Heart right ventricle (tissue), 16 donors: ENCODE data around the gene CETN3. TPM values are rescaled to one million over a fixed set of nuclear protein-coding genes. Genes with fewer than 3 reads are reported as not detected.

Experiments used
- ATAC-seq, 8 donors: fragments of 200-7000 bp; cut with Tn5 transposase; one replicate each; pipeline ENCODE4 v1.9.1; 2020; ENCODE audit warnings: mild to moderate bottlenecking in 8 of 8, moderate library complexity in 8 of 8, moderate number of reproducible peaks in 1 of 8
- DNase-seq, 2 donors: peaks; one replicate each; pipeline ENCODE4 v3.0.0-alpha.2; 2020
- H3K27ac ChIP-seq, 10 donors: fragments of 200-600 bp; sonication (generic) in 2 of 10; one replicate each; pipeline versions ENCODE4 v1.5.0 to v1.8.0; 2020 to 2022; ENCODE audit warnings: mild to moderate bottlenecking in 3 of 10
- H3K27me3 ChIP-seq, 7 donors: fragments of 200-600 bp; one replicate each; pipeline ENCODE4 v1.8.0; 2021 to 2022; ENCODE audit warnings: mild to moderate bottlenecking in 2 of 7
- H3K36me3 ChIP-seq, 9 donors: fragments of 200-600 bp; sonication (generic) in 1 of 9; one replicate each; pipeline versions ENCODE4 v1.5.0 to v1.8.0; 2020 to 2022; ENCODE audit warnings: mild to moderate bottlenecking in 2 of 9
- H3K4me1 ChIP-seq, 9 donors: fragments of 200-600 bp; sonication (generic) in 1 of 9; one replicate each; pipeline versions ENCODE4 v1.5.0 to v1.8.0; 2020 to 2022; ENCODE audit warnings: mild to moderate bottlenecking in 4 of 9
- H3K4me3 ChIP-seq, 10 donors: fragments of 200-600 bp; sonication (generic) in 2 of 10; one replicate each; pipeline versions ENCODE4 v1.5.0 to v1.8.0; 2020 to 2022; ENCODE audit warnings: mild to moderate bottlenecking in 7 of 10, moderate library complexity in 2 of 10
- H3K9me3 ChIP-seq, 11 donors: fragments of 200-600 bp in 10 of 11; sonication (generic) in 2 of 11; one replicate each; pipeline versions ENCODE4 v1.5.0 to v1.8.0; 2013 to 2022; ENCODE audit warnings: mild to moderate bottlenecking in 2 of 11, control low read depth in 1 of 11, moderate library complexity in 1 of 11
- CTCF ChIP-seq, 9 donors: fragments of 200-600 bp; sonication (generic) in 2 of 9; IDR thresholded peaks; one replicate each; pipeline versions ENCODE4 v1.5.0 to v1.8.0; 2021 to 2022; ENCODE audit warnings: antibody characterized with exemption in 9 of 9, mild to moderate bottlenecking in 5 of 9, moderate library complexity in 1 of 9
- WGBS, 2 donors: extraction: QIAGEN DNeasy Blood & Tissue Kit; methylation state at CpG; one replicate each; pipeline ENCODE4 v1.1.7; 2013; ENCODE audit warnings: inconsistent platforms in 1 of 2; 5-methylcytosine and 5-hydroxymethylcytosine counted together
- intact Hi-C, 10 donors: fragments of 100-400 bp; cut with DNase I; formaldehyde crosslinking; loops; one replicate each; pipeline versions ENCODE4 v1.11.1 to v1.14.2; 2022
- polyA plus RNA-seq, 2 donors: library from polyadenylated mRNA; stranded (reverse); fragments of 200-250 nt; gene quantifications; one replicate each; pipeline ENCODE4 v1.2.3, GENCODE V29; 2013
- total RNA-seq, 10 donors: library from RNA; stranded (reverse); fragmentation: NEBNext Ultra II Directional in 3 of 10; extraction: Animal tissue kit (Norgen Biotek cat#: 25700) in 3 of 10; gene quantifications; one replicate each; pipeline versions ENCODE4 v1.2.1 to v1.2.4, GENCODE V29; 2021 to 2023
- donor health status: Arrhythmogenic right ventricular cardiomyopathy.
- donor health status: ischemic (EF 13 %, LVEDD 7.1; RV severe dilation, severe dysfunction).
- donor health status: healthy with polysubstance abuse.
- donor health status: DM: no; HTN: yes; CAD: no.
- donor health status: DM: no; HTN: no; CAD: no.
- donor health status: ischemic (EF 25% LVEDD 6.9; RV normal size, moderate dysfunction).
- donor health status: ischemic (EF 25% LVEDD 5.7; RV mildly dilated, moderate dysfunction).
- donor health status: healthy.
- donor health status: DM: yes; HTN: yes; CAD: no.
- donor health status: Ischemic cardiomyopathy.
- donor health status: ischemic (EF 35%, LVEDD 5.7; RV mildly dilated, moderate dysfunction).
- donor health status: nonischemic (EF 11% LVEDD 7.7; RV severe dilation, severe dysfunction).
- donor health status: DM: yes; HTN: yes; CAD: no.
- donor health status: PGD.
- donor health status: ischemic (EF 29% LVEDD 5.4; RV normal size, mild dysfunction).
- donor health status: nonischemic (EF 23%, LVEDD 6.1; RV moderate dilation, normal function).

CETN3 gene
- total and polyA plus RNA-seq, 12 donors = 14.4 to 26.6 (median 20.4) TPM

GRCh38 chr5:90384389-90384788, 25.2 kb downstream of the CETN3 start:
- ATAC-seq (no peak), DNase-seq (no peak)
- Histone ChIP-seq H3K27me3 (no peaks in the 10 kb centered on the region), H3K4me3 (no peak overlapping the region), H3K9me3 (no peaks in the 10 kb centered on the region), H3K4me1 (no peaks in the 10 kb centered on the region), H3K27ac (no peak overlapping the region), H3K36me3 (no peaks in the 10 kb centered on the region)
- TF ChIP-seq CTCF (IDR thresholded peaks at IDR 0.05) = no peak
- WGBS, 2 donors = 93 to 100% methylated on average over 1 of the region's 1 CpG
- intact Hi-C loops = loop anchor here in 1 of 10 donors (10.0 kb wide), 1 partner anchor 1660 kb away; no protein-coding TSS in a partner anchor

- intact Hi-C loops = loop anchor here in 1 of 10 donors (10.0 kb wide), 1 partner anchor 1659 kb away; no protein-coding TSS in a partner anchor
- WGBS, 2 donors = 91 to 96% methylated on average over 2 of the region's 2 CpGs
Measured at GRCh38 chr5:90383903-90384302, 25.7 kb downstream of the CETN3 start.

GRCh38 chr5:90381213-90381929, 28.2 kb downstream of the CETN3 start:
- Histone ChIP-seq H3K36me3 (no peaks in the 10 kb centered on the region), H3K27me3 (peaks cover 0 to 3% (median 0%) of the 10 kb centered on the region in 7 donors), H3K4me1 (no peaks in the 10 kb centered on the region), H3K27ac (no peak overlapping the region), H3K9me3 (no peaks in the 10 kb centered on the region), H3K4me3 (no peak overlapping the region)
- intact Hi-C loops = loop anchor here in 1 of 10 donors (10.0 kb wide), 1 partner anchor 1657 kb away; no protein-coding TSS in a partner anchor
- TF ChIP-seq CTCF (IDR thresholded peaks at IDR 0.05) = no peak
- ATAC-seq (no peak), DNase-seq (no peak)
- WGBS, 2 donors = 85 to 93% methylated on average over 6 of the region's 6 CpGs

More at GRCh38 chr5:90383903-90384302, 25.7 kb downstream of the CETN3 start:
- no peak for DNase-seq
- Histone ChIP-seq H3K9me3 (no peaks in the 10 kb centered on the region), H3K4me3 (no peak overlapping the region), H3K4me1 (no peaks in the 10 kb centered on the region), H3K36me3 (no peaks in the 10 kb centered on the region), H3K27me3 (no peaks in the 10 kb centered on the region), H3K27ac (no peak overlapping the region)
- TF ChIP-seq CTCF (IDR thresholded peaks at IDR 0.05) = no peak
- ATAC-seq = no peak

GRCh38 chr5:90379652-90380051, 29.9 kb downstream of the CETN3 start:
- peaks cover 0 to 3% (median 0%) of the 10 kb centered on the region in 7 donors for H3K27me3 ChIP-seq
- intact Hi-C loops = loop anchor here in 1 of 10 donors (10.0 kb wide), 1 partner anchor 1655 kb away; no protein-coding TSS in a partner anchor
- no peaks in the 10 kb centered on the region for H3K36me3 ChIP-seq
- DNase-seq = no peak
- no peak overlapping the region for H3K27ac ChIP-seq
- no peak for TF ChIP-seq CTCF (IDR thresholded peaks at IDR 0.05)
- WGBS, 2 donors = 75 to 83% methylated on average over 2 of the region's 2 CpGs
- no peaks in the 10 kb centered on the region for H3K4me1 ChIP-seq
- H3K9me3 ChIP-seq = peaks cover 0 to 5% (median 0%) of the 10 kb centered on the region in 11 donors
- ATAC-seq = no peak
- H3K4me3 ChIP-seq = no peak overlapping the region
